Ascending aorta (tissue), 2 donors: Measurements from ENCODE around the gene DPYD. TPM values are rescaled to one million over a fixed set of nuclear protein-coding genes. Genes with fewer than 3 reads are reported as not detected.

Experiments used
- DNase-seq, 2 donors: peaks; one replicate each; pipeline ENCODE4 v3.0.0-alpha.2; 2019; ENCODE audit warnings: low spot score in 2 of 2
- H3K27ac ChIP-seq, 2 donors: fragments of 200-600 bp; sonication (generic); one replicate each; pipeline ENCODE4 v1.5.1; 2016 to 2017; ENCODE audit warnings: mild to moderate bottlenecking in 1 of 2
- H3K27me3 ChIP-seq: fragments of 200-600 bp; sonication (generic); one replicate; pipeline ENCODE4 v1.5.1; 2017
- H3K36me3 ChIP-seq, 2 donors: fragments of 200-600 bp; sonication (generic); one replicate each; pipeline ENCODE4 v1.5.1; 2016
- H3K4me1 ChIP-seq, 2 donors: fragments of 200-600 bp; sonication (generic); one replicate each; pipeline ENCODE4 v1.5.1; 2016 to 2017; ENCODE audit warnings: mild to moderate bottlenecking in 1 of 2
- H3K4me3 ChIP-seq, 2 donors: fragments of 200-600 bp; sonication (generic); one replicate each; pipeline ENCODE4 v1.5.1; 2016 to 2017; ENCODE audit warnings: mild to moderate bottlenecking in 1 of 2
- H3K9me3 ChIP-seq, 2 donors: fragments of 200-600 bp; sonication (generic); one replicate each; pipeline ENCODE4 v1.5.1; 2016
- CTCF ChIP-seq, 3 experiments: fragments of 200-600 bp in 2 of 3; fragments of 450-650 bp in 1 of 3; sonication (generic) in 2 of 3; IDR thresholded peaks; one replicate each; pipeline ENCODE4 v1.5.1; 2016 to 2019; ENCODE audit warnings: antibody characterized with exemption in 3 of 3, mild to moderate bottlenecking in 1 of 3, moderate library complexity in 1 of 3
- intact Hi-C: fragments of 100-400 bp; cut with DNase I; formaldehyde crosslinking; loops from one replicate; pipeline ENCODE4 v1.15.1; 2023
- total RNA-seq: library from RNA; depleted of rRNA; stranded (reverse); fragments of >200 nt; gene quantifications from one replicate; pipeline ENCODE4 v1.1.0, GENCODE V29; 2016

DPYD gene
- total RNA-seq, 1 donor from 2014 or later: 22.9 TPM

GRCh38 chr1:97599447-97599846 is 321.4 kb downstream of the DPYD start:
- H3K36me3 ChIP-seq: no peaks in the 10 kb centered on the region
- H3K4me1 ChIP-seq: no peaks in the 10 kb centered on the region
- no peak for TF ChIP-seq CTCF (IDR thresholded peaks at IDR 0.05)
- DNase-seq: no peak
- no peaks in the 10 kb centered on the region for H3K9me3 ChIP-seq
- intact Hi-C loops: no loop called here
- H3K4me3 ChIP-seq: no peak overlapping the region
- no peaks in the 10 kb centered on the region for H3K27me3 ChIP-seq
- H3K27ac ChIP-seq: no peak overlapping the region

- Histone ChIP-seq H3K27me3 (no peaks in the 10 kb centered on the region), H3K9me3 (no peaks in the 10 kb centered on the region), H3K27ac (no peak overlapping the region), H3K36me3 (peaks cover 0 to 4% of the 10 kb centered on the region in 2 donors), H3K4me3 (no peak overlapping the region), H3K4me1 (no peaks in the 10 kb centered on the region)
- intact Hi-C loops: no loop called here
- no peak for DNase-seq
- no peak for TF ChIP-seq CTCF (IDR thresholded peaks at IDR 0.05)
Observed at GRCh38 chr1:97593192-97593591, 327.6 kb downstream of the DPYD start.

GRCh38 chr1:97588772-97589171 is 332.1 kb downstream of the DPYD start:
- no peak for DNase-seq
- Histone ChIP-seq H3K4me1 (no peaks in the 10 kb centered on the region), H3K27ac (no peak overlapping the region), H3K4me3 (no peak overlapping the region), H3K27me3 (no peaks in the 10 kb centered on the region), H3K9me3 (no peaks in the 10 kb centered on the region), H3K36me3 (peaks cover 0 to 6% of the 10 kb centered on the region in 2 donors)
- intact Hi-C loops: no loop called here
- TF ChIP-seq CTCF (IDR thresholded peaks at IDR 0.05): no peak

- no peak for DNase-seq
- Histone ChIP-seq H3K36me3 (no peaks in the 10 kb centered on the region), H3K27ac (no peak overlapping the region), H3K9me3 (no peaks in the 10 kb centered on the region), H3K4me3 (no peak overlapping the region), H3K4me1 (no peaks in the 10 kb centered on the region), H3K27me3 (no peaks in the 10 kb centered on the region)
- intact Hi-C loops: no loop called here
- TF ChIP-seq CTCF (IDR thresholded peaks at IDR 0.05): no peak
Observed at GRCh38 chr1:97581614-97582051, 339.2 kb downstream of the DPYD start.

- Histone ChIP-seq H3K4me3 (no peak overlapping the region), H3K36me3 (no peaks in the 10 kb centered on the region), H3K9me3 (no peaks in the 10 kb centered on the region), H3K27me3 (no peaks in the 10 kb centered on the region), H3K27ac (no peak overlapping the region), H3K4me1 (no peaks in the 10 kb centered on the region)
- no peak for TF ChIP-seq CTCF (IDR thresholded peaks at IDR 0.05)
- intact Hi-C loops: no loop called here
- DNase-seq: no peak
Observed at GRCh38 chr1:97577613-97578012, 343.2 kb downstream of the DPYD start.

GRCh38 chr1:97573553-97573952 is 347.3 kb downstream of the DPYD start:
- no peak overlapping the region for H3K27ac ChIP-seq
- no peaks in the 10 kb centered on the region for H3K27me3 ChIP-seq
- no peaks in the 10 kb centered on the region for H3K36me3 ChIP-seq
- TF ChIP-seq CTCF (IDR thresholded peaks at IDR 0.05): no peak
- no peaks in the 10 kb centered on the region for H3K9me3 ChIP-seq
- no peak overlapping the region for H3K4me3 ChIP-seq
- H3K4me1 ChIP-seq: no peaks in the 10 kb centered on the region
- no peak for DNase-seq
- intact Hi-C loops: no loop called here
